Heart left ventricle (tissue), 13 donors: Measurements from ENCODE around the gene BZW1.

Source experiments
- CTCF ChIP-seq, 12 donors: fragments of 200-600 bp; sonication (generic) in 4 of 12; IDR thresholded peaks; one replicate each; pipeline versions ENCODE4 v1.5.0 to v1.8.0; 2018 to 2022; ENCODE audit warnings: antibody characterized with exemption in 12 of 12, mild to moderate bottlenecking in 5 of 12
- POLR2A ChIP-seq, 2 donors: fragments of 450-650 bp; IDR thresholded peaks; one replicate each; pipeline ENCODE4 v1.6.1; 2017; ENCODE audit warnings: antibody characterized with exemption in 2 of 2, mild to moderate bottlenecking in 2 of 2, moderate library complexity in 2 of 2
- donor health status: ischemic (EF 13 %, LVEDD 7.1; RV severe dilation, severe dysfunction).
- donor health status: DM: no; HTN: yes; CAD: no.
- donor health status: DM: no; HTN: no; CAD: no.
- donor health status: ischemic (EF 25% LVEDD 6.9; RV normal size, moderate dysfunction).
- donor health status: ischemic (EF 25% LVEDD 5.7; RV mildly dilated, moderate dysfunction).
- donor health status: ischemic (EF 35%, LVEDD 5.7; RV mildly dilated, moderate dysfunction).
- donor health status: nonischemic (EF 11% LVEDD 7.7; RV severe dilation, severe dysfunction).
- donor health status: DM: yes; HTN: yes; CAD: no.
- donor health status: PGD.
- donor health status: ischemic (EF 29% LVEDD 5.4; RV normal size, mild dysfunction).
- donor health status: nonischemic (EF 23%, LVEDD 6.1; RV moderate dilation, normal function).

- TF ChIP-seq POLR2A (IDR thresholded peaks at IDR 0.05) (no peak), CTCF (IDR thresholded peaks at IDR 0.05) (no peak)
These were observed 2.6 kb downstream of the BZW1 start for GRCh38 chr2:200814276-200814815.
